ENCODE measurements around the gene DHX8.
A peak's percentile ranks its signal among the peaks of the same experiment; 100 is the strongest.

The DHX8 gene

GRCh38 chr17:43540821-43541674, 57.3 kb downstream of the DHX8 start:
- DNase-seq (ENCODE audit: low read depth), result peak; percentile 71
- TF ChIP-seq POLR2A (IDR thresholded peaks at IDR 0.05; ENCODE audit: extremely low read depth, insufficient read length), result no peak
- TF ChIP-seq MYC (IDR thresholded peaks at IDR 0.05; ENCODE audit: low read depth, low read length), result no peak
- TF ChIP-seq, protein P1, sequence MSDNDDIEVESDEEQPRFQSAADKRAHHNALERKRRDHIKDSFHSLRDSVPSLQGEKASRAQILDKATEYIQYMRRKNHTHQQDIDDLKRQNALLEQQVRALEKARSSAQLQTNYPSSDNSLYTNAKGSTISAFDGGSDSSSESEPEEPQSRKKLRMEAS (IDR thresholded peaks at IDR 0.05; ENCODE audit: low read depth, low read length), result no peak
- TF ChIP-seq, protein P2, sequence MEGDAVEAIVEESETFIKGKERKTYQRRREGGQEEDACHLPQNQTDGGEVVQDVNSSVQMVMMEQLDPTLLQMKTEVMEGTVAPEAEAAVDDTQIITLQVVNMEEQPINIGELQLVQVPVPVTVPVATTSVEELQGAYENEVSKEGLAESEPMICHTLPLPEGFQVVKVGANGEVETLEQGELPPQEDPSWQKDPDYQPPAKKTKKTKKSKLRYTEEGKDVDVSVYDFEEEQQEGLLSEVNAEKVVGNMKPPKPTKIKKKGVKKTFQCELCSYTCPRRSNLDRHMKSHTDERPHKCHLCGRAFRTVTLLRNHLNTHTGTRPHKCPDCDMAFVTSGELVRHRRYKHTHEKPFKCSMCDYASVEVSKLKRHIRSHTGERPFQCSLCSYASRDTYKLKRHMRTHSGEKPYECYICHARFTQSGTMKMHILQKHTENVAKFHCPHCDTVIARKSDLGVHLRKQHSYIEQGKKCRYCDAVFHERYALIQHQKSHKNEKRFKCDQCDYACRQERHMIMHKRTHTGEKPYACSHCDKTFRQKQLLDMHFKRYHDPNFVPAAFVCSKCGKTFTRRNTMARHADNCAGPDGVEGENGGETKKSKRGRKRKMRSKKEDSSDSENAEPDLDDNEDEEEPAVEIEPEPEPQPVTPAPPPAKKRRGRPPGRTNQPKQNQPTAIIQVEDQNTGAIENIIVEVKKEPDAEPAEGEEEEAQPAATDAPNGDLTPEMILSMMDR (IDR thresholded peaks at IDR 0.05; ENCODE audit: low read depth, low read length), result no peak
- no peak overlapping the region for H3K4me3 ChIP-seq (ENCODE audit: low read depth, low read length)

DNA sequence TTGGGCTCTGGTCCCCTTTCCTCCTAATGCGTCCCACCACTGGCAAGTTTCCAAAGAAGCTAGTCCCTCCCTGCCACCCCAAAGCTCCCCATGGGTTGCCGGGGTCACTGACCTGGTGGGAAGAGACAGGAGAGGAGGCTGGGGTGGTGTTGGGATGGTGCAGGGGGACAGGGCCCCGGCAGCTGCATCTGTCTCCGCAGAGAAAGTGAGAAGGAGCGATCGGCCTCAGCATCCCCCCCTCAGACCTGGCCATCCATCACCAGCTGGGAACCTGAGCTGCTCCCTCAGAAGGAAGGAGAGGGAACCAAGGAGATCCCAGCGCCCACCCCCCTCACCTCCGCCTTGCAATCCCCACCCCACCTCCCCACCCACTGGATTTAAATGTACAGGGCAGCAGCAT, 59.1 kb downstream of the DHX8 start:
- H3K4me3 ChIP-seq (ENCODE audit: low read depth, low read length), result no peak overlapping the region
- no peak for DNase-seq (ENCODE audit: low read depth)

DNA sequence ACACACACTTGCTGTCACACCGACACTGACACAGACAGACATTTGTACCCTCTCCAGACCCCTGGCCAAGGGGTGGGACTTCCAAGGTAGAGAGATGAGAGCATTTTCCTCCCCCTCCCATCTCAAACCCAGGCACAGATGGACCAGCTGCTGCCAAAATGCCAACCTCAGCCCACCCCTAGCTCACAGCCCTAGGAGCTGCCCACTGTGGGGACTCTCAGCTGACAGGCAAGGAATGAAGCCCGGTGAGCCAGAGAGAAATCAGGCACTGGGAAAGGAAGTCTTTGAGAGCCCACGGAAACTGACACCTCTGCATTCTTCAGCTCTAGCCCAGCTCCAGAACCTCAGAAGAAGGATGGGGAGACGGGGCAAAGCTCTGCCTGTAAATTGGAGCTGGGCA, 59.5 kb downstream of the DHX8 start:
- peak overlapping the region; percentile 12 for H3K4me3 ChIP-seq (ENCODE audit: low read depth, low read length)
- TF ChIP-seq, protein P1 (IDR thresholded peaks at IDR 0.05; ENCODE audit: low read depth, low read length), result no peak
- TF ChIP-seq MYC (IDR thresholded peaks at IDR 0.05; ENCODE audit: low read depth, low read length) (no peak), POLR2A (IDR thresholded peaks at IDR 0.05; ENCODE audit: extremely low read depth, insufficient read length) (no peak)
- TF ChIP-seq, protein P2 (IDR thresholded peaks at IDR 0.05; ENCODE audit: low read depth, low read length), result no peak
- DNase-seq (ENCODE audit: low read depth), result no peak

More for the DNA sequence above, 59.1 kb downstream of the DHX8 start:
- TF ChIP-seq MYC (IDR thresholded peaks at IDR 0.05; ENCODE audit: low read depth, low read length), result no peak
- TF ChIP-seq, protein P2 (IDR thresholded peaks at IDR 0.05; ENCODE audit: low read depth, low read length), result no peak

GRCh38 chr17:43543771-43544575, 60.2 kb downstream of the DHX8 start:
- peak overlapping the region; percentile 62 for H3K4me3 ChIP-seq (ENCODE audit: low read depth, low read length)
- peak; percentile 60 for DNase-seq (ENCODE audit: low read depth)

DNA sequence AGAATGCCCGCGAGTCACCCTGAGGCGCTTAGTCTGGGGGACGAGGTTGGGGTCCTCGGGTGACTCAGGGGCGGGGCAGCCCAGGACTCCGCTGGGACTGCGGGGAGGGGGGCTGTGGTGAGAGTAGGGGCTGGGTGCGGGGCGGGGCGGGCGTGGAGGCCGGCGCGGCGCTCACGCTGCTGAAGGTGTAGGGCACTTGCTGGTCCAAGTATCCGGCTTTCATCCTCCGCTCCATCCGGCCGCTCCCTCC, 61.5 kb downstream of the DHX8 start:
- DNase-seq (ENCODE audit: low read depth), result no peak
- TF ChIP-seq MYC (IDR thresholded peaks at IDR 0.05; ENCODE audit: low read depth, low read length) (no peak), POLR2A (IDR thresholded peaks at IDR 0.05; ENCODE audit: extremely low read depth, insufficient read length) (no peak)
- TF ChIP-seq, protein P2 (IDR thresholded peaks at IDR 0.05; ENCODE audit: low read depth, low read length), result no peak
- TF ChIP-seq, protein P1 (IDR thresholded peaks at IDR 0.05; ENCODE audit: low read depth, low read length), result no peak
- peak overlapping the region; percentile 62 for H3K4me3 ChIP-seq (ENCODE audit: low read depth, low read length)

More at GRCh38 chr17:43543771-43544575, 60.2 kb downstream of the DHX8 start:
- TF ChIP-seq MYC (IDR thresholded peaks at IDR 0.05; ENCODE audit: low read depth, low read length) (0 out of 2 replicates have a peak, but pooled peaks have one; percentile 9), POLR2A (IDR thresholded peaks at IDR 0.05; ENCODE audit: extremely low read depth, insufficient read length) (no peak)
- TF ChIP-seq, protein P1 (IDR thresholded peaks at IDR 0.05; ENCODE audit: low read depth, low read length), result no peak
- TF ChIP-seq, protein P2 (IDR thresholded peaks at IDR 0.05; ENCODE audit: low read depth, low read length), result peak; percentile 11
